Left forelimb (tissue), 1 donor: ENCODE results near the gene KCNJ12.
"Not testable (repeated sequence)": the region's sequence is repeated elsewhere in the genome, so short reads cannot be mapped to it uniquely, and the experiment has no call there.

Source experiments
- DNase-seq: peaks from one replicate; pipeline ENCODE4 v3.0.0-alpha.2; 2018; ENCODE audit warnings: low spot score

KCNJ12 gene

DNA sequence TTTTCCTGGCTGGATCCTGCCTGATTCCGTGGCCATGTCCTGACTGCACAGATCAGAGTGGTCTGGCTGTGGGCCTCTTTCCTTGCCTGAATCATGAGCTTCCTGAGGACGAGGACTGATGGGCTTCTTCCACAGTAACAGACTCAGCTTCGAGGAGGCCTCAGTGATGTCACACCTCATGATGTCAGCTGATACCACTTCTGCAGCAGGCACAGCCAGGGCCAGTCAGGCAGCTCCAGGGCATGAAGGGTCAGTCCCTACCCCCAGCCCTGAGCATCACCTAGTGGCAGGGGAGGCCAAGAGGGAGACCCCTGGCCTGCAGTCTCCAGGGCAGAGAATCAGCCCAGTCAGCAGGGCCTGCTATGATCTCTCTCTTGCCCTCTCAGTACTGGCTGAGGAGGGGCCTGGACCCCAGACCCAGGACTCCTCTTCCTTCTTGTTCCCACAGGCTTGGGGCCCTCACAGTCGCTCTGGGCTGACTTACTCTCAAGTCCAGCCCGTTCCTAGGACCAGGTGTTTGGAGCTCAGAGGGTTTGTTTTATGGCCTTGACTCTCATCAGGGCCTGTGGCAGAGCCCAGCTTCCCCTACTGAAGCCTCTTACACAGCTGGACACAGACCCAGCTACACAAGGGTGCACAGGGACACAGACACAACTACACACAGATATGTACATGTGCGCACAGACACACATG is 26.7 kb upstream of the KCNJ12 start:
- DNase-seq: not testable (repeated sequence)

GRCh38 chr17:21350495-21350894 is 25.7 kb upstream of the KCNJ12 start:
- DNase-seq: not testable (repeated sequence)

DNA sequence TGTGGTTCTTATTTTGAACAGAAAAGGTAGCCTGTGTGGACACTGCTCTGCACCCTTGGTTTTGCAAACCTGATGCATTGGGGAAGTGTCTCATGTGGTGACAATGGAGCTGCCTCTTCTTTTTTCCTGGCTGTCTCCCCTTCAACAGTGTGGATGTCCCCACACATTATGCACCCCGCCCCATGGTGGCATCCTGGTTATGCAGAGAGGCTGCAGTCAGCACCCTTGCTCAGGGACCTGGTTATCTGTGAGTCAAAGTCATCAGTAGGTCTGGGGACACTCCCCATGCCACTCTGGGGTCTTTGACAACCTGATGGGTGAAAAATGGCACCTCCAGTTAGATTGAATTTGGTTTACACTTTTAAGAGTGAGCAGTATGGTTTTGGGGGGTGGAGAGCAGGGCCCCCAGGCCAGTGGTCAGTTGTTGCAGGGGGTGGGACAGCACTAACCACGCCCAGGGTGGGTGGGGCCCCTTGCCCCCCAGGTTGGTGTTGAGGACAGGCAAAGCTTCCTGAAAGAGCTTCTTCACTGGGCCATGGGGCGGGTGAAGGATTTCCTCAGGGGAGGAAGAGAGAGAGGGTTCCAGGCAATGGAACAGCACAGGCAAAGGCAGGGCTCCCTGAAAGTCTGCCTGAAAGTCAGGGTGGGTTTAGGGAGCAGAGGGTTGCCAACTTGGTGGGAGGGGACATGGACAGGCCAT is 24.6 kb upstream of the KCNJ12 start:
- no peak for DNase-seq

DNA sequence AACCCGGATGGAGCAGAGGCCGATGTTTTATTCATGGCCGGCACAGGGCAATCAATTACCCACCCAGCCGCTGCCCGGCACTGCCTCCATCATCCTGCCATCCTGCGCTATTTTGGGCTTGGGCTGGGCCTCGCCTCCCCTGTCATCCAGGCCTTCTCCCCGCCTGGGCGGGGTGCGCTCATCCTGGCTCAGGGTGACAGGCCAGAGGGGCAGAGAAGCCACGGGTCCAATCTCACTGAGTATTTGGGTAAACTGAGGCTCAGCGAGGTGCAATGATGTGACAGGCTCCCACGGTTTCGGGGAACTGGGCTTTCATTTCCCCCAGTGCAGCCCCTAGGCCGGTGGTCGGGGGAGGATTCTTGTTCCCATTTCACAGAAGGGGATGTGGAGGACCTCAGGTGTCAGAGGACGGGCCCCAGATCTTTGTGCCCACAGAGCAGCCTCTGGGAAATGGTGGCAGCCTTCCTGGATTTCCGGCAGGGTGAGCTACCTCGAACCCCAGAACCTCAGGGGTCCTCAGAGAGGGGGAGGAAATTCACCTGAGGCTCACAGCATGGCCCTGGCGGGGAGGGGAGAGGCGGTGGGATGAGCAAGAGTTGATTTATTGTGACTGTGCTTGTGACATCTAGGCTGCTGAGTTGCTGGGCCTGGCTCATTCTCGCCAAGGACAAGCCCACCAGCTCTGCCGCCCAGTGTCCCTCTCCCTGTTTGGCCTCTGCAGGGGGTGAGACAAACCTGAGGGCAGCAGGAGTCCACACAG is 23.8 kb upstream of the KCNJ12 start:
- no peak for DNase-seq

GRCh38 chr17:21352981-21353265 is 23.2 kb upstream of the KCNJ12 start:
- DNase-seq: no peak

DNA sequence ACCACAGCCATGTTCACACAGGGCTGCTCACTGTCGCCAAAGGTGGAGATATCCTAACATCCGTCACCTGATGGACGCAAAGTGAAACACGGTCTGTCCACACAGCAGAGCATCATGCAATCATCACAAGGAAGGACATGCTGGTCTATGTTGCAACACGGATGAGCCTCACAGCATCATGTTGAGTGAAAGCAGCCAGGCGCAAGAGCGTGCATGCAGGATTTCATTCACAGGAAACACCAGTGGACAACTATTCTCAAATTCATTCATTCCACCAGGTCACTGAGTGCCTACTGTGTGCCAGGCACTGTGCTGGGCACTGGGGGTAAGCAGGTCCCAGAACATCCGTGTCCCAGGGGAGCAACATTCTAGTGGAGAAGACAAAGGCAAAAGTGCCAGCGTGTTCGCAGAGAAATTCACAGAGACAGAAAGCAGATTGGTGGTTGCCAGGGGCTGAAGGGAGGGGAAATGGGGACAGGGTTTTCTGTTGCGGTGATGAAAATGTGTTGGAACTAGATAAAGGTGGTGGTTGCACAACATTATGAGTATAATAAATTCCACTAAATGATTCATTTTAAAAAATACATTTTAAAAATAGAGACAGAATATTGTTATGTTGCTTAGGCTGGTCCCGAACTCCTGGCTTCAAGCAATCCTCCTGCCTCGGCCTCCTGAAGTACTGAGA is 22.7 kb upstream of the KCNJ12 start:
- no peak for DNase-seq

GRCh38 chr17:21354796-21355385 is 21.3 kb upstream of the KCNJ12 start:
- no peak for DNase-seq

- DNase-seq: no peak
These were observed 20.6 kb upstream of the KCNJ12 start for GRCh38 chr17:21355586-21355985.

GRCh38 chr17:21356537-21357127 is 19.5 kb upstream of the KCNJ12 start:
- DNase-seq: no peak

- DNase-seq: no peak
These were observed 18.9 kb upstream of the KCNJ12 start for GRCh38 chr17:21357281-21357680.

DNA sequence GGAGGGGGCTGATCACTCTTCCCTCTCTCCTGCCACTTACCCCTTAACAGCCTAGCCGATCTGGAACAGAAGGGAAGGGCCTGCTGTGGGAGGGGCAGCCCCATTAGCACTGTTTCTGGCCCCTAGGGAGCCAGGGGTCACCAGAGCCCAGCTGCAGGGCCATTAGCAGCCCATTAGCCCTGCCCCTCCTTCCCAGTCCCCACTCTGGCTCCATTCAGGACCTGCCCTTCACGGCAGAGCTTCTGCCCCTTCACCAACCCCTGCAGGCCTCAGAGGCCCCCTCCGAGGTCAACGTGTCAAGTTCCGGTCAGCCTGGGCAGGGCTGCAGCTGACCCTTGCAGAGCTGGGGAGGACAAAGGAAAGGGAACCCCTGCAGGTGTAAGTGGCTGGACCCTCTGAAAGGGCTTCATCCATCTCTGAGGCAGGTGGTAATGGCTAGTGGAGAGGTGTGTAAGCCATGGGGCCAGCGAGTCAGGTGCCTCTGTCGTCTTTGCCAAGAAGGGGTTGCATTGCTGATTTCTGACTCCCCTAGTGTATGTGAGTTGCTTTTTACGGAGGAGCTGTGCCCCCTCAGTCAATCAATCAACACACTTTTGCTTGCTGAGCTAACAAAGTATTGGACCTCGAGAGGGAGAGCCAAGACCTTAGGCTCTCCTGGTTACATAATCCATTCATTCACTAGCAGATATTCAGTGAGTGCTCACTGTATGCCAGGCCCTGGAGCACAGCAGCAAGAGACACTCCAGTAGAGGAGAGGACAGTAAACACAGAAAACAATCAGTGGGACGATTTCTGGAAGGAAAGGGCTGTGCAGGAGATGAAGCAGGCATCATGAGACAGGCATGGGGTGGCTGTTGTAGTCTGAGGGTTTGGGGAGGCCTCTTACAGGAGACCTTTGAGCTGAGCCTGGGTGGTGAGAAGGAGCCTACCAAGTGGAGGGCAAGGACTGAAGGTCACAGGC is 18.2 kb upstream of the KCNJ12 start:
- no peak for DNase-seq

GRCh38 chr17:21358682-21359482 is 17.3 kb upstream of the KCNJ12 start:
- DNase-seq: no peak

- no peak for DNase-seq
These were observed 16.7 kb upstream of the KCNJ12 start for GRCh38 chr17:21359483-21359840.

DNA sequence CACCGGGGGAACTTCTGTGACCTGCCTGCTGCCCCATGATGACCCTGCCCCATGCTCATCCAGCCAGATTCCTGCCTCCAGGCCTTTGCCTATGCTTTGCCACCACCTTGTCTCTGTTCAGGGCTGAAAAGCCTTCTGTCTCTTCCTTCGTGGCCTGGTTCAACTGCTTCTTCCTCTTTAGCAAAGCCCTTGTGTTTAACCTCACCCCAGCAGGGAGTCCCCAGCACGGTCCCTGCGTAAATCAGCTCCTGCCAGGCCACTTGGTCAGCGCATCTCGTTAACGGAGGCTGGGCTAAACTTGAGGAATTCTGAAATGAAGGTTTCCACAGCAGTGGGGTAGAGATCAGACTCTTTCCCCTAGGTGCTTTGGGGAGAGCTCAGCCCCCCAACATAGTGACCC is 16.1 kb upstream of the KCNJ12 start:
- DNase-seq: no peak

- no peak for DNase-seq
These were observed 14.9 kb upstream of the KCNJ12 start for GRCh38 chr17:21361020-21361809.

- no peak for DNase-seq
These were observed 13.7 kb upstream of the KCNJ12 start for GRCh38 chr17:21362331-21362931.

DNA sequence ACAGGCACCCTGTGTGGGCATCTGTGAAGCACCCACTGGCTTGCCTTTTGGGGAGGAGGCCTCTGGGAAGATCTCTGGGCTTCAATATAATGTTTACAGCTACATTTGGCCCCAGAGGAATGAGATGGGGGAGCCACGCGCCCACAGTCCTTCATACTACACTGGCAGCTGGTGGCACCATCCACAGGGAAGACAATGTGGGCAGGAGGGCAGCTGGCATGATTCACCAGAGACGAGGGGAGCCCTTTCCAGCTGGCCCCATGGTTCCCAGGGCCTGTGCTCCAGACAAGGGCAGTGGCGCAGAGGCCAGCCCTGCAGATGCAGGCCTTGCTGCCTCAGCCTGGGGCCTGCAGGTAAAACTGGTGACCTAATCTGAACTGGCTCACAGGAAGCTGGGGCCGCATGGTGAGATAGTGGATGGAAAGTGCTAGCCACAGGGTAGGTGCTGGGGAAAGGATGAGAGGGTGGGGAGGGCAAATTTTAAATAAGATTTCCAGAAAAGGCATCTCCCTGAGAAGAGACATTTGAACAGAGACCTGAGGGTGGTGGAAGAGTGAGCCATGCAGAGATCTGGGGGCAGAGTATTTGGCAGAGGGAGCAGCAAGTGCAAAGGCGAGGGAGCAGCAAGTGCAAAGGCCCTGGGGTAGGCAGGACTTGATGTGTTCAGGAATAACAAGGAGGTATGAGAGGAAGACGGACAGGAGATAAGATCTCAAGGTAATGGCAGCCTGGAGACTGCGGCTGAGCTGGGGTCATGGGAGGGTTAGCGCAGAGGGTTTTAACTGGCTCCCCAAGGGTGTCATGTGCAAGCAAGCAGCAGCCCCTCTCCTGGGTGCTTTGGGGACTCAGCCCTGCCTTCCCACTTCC is 12.1 kb upstream of the KCNJ12 start:
- no peak for DNase-seq

- DNase-seq: no peak
These were observed 11.1 kb upstream of the KCNJ12 start for GRCh38 chr17:21365016-21365415.
